Activated T-helper 2 cell treated with anti-CD3 and anti-CD28 coated beads, Interferon-gamma antibody, Interleukin-2, Interleukin-4, amounts not matched to agents 10 μg/mL and 5 μg/mL and 100 μg/mL, durations not matched to agents 14 hours and 24 hours and 36 hours (primary cell): ENCODE measurements around the gene EEIG1. TPM values are rescaled to one million over a fixed set of nuclear protein-coding genes. Genes with fewer than 3 reads are reported as not detected.
A peak's percentile ranks its signal among the peaks of the same experiment; 100 is the strongest.

ENCODE experiments used
- DNase-seq: peaks from one replicate; pipeline ENCODE4 v3.0.0; 2021; ENCODE audit warnings: low spot score
- H3K27ac Mint-ChIP-seq: one replicate; pipeline ENCODE4 v1.8.0; 2021; ENCODE audit warnings: mixed read lengths
- H3K27me3 Mint-ChIP-seq: one replicate; pipeline ENCODE4 v1.8.0; 2021; ENCODE audit warnings: low read depth, mixed read lengths
- H3K36me3 Mint-ChIP-seq: one replicate; pipeline ENCODE4 v1.8.0; 2021; ENCODE audit warnings: low read depth, mixed read lengths
- H3K4me1 Mint-ChIP-seq: one replicate; pipeline ENCODE4 v1.8.0; 2021; ENCODE audit warnings: low read depth, mixed read lengths
- H3K4me3 Mint-ChIP-seq: one replicate; pipeline ENCODE4 v1.8.0; 2021; ENCODE audit warnings: low read depth, mild to moderate bottlenecking, moderate library complexity, mixed read lengths
- H3K9me3 Mint-ChIP-seq: one replicate; pipeline ENCODE4 v1.8.0; 2021; ENCODE audit warnings: mixed read lengths
- intact Hi-C: fragments of 100-400 bp; cut with micrococcal nuclease; formaldehyde crosslinking; loops from one replicate; pipeline ENCODE4 v1.15.1; 2023
- total RNA-seq: library from RNA; stranded (reverse); gene quantifications from 2 replicates; pipeline ENCODE4 v1.2.3, GENCODE V29; 2022

The EEIG1 gene
- total RNA-seq, 1 donor from 2014 or later: 43.8 TPM

- peak overlapping the region; percentile 71 for H3K4me3 Mint-ChIP-seq
Observed at GRCh38 chr9:127968700-127969383, 11.9 kb downstream of the EEIG1 start.

DNA sequence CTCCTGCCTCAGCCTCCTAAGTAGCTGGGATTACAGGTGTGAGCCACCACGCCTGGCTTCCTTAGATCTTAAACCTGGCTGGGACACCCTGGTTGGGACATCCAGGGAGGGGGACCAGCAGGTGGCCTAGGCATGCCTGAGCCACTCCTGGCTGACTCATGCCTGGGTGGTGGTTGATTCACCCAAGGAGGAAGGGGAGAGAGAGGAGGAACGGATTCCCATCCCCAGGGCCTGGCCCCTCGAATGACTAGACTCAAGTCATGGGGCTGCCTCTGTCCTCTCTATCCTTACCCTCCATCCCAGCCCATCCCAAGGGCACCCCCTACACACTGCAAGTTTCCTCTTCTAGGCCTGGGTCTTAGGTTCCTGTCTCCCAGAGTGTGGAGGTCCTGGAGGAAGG lies 12.7 kb downstream of the EEIG1 start:
- no peak for DNase-seq
- H3K36me3 Mint-ChIP-seq: peaks cover 28% of the 10 kb centered on the region
- H3K27ac Mint-ChIP-seq: no peak overlapping the region
- H3K9me3 Mint-ChIP-seq: no peaks in the 10 kb centered on the region
- intact Hi-C loops: no loop called here
- H3K4me3 Mint-ChIP-seq: no peak overlapping the region
- no peaks in the 10 kb centered on the region for H3K27me3 Mint-ChIP-seq
- H3K4me1 Mint-ChIP-seq: peaks cover 77% of the 10 kb centered on the region

More at GRCh38 chr9:127968700-127969383, 11.9 kb downstream of the EEIG1 start:
- no peaks in the 10 kb centered on the region for H3K9me3 Mint-ChIP-seq
- H3K36me3 Mint-ChIP-seq: peaks cover 27% of the 10 kb centered on the region
- DNase-seq: no peak
- intact Hi-C loops: no loop called here
- H3K4me1 Mint-ChIP-seq: peaks cover 78% of the 10 kb centered on the region
- H3K27ac Mint-ChIP-seq: peak overlapping the region; percentile 91
- H3K27me3 Mint-ChIP-seq: no peaks in the 10 kb centered on the region

DNA sequence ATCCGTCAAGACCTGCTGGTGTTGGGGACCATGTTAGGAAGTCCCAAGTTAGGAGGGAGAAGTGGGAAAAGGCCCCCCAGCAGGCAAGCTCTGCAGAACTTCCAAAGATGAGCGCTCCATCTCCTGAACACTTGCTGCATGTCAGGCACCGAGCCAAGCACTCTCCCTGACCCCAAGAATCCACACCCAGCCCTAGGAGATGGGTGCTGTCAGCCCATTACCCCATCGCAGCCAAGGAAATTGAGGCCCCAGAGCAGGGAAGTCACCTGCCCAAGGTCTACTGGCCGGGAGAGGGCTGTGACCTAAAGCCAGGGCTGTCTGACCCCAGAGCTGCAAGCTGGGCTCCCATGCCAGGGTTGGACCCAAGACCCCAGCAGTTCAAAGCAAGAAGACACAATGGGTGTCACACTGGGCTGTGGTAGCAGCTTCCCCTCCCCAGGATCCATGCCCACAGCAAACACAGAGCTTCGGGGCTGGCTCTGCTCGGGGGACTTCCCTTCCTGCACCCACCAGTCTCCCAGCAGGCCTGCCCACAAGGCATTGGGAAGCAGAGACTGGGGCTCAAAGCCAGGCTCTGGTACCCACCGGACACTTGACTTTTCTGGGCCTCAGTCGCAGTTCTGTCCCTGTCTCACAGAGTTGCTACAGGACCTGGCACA lies 13.5 kb downstream of the EEIG1 start:
- H3K36me3 Mint-ChIP-seq: peaks cover 36% of the 10 kb centered on the region
- no peaks in the 10 kb centered on the region for H3K9me3 Mint-ChIP-seq
- intact Hi-C loops: no loop called here
- H3K27ac Mint-ChIP-seq: no peak overlapping the region
- H3K4me1 Mint-ChIP-seq: peaks cover 78% of the 10 kb centered on the region
- H3K27me3 Mint-ChIP-seq: no peaks in the 10 kb centered on the region
- H3K4me3 Mint-ChIP-seq: peak overlapping the region; percentile 4
- DNase-seq: no peak

DNA sequence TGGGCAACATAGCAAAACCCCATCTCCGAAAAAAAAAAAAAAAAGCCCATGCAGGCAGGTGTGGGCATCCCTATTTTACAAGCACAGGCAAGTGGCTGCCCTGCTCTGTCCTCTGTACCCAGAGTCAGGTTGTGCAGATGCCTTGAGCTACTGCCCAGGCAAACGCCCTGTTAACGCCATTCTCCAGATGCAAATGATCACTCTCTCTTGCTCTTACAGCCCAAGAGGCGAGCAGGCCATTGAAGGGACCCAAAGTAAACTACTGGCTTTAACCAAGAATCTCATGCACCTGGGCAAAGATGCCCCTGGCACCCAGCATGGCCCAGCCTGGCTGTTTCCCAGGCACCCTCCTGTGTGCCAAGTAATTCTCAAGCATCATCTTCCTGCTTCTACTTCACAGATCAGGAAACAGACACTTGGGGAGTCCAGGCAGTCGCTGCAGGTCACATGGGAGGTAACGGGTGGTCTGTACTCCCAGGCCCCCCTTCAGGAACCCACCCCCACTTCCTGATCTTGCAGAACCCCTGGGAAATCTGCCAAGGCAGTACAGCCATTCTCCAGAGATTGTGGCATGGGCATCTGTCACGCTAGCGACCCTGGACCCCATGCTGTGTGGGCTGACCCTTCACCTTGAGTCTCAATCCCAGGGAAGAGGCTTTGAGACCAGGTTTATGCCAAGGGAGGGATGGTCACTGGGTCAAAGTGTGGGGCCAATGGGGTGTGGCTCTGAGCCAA lies 14.2 kb downstream of the EEIG1 start:
- DNase-seq: no peak
- intact Hi-C loops: no loop called here
- no peaks in the 10 kb centered on the region for H3K27me3 Mint-ChIP-seq
- H3K27ac Mint-ChIP-seq: no peak overlapping the region
- H3K9me3 Mint-ChIP-seq: no peaks in the 10 kb centered on the region
- peaks cover 40% of the 10 kb centered on the region for H3K36me3 Mint-ChIP-seq
- peaks cover 77% of the 10 kb centered on the region for H3K4me1 Mint-ChIP-seq
- H3K4me3 Mint-ChIP-seq: no peak overlapping the region

- no peak overlapping the region for H3K27ac Mint-ChIP-seq
- H3K4me1 Mint-ChIP-seq: peaks cover 77% of the 10 kb centered on the region
- intact Hi-C loops: no loop called here
- no peaks in the 10 kb centered on the region for H3K9me3 Mint-ChIP-seq
- H3K36me3 Mint-ChIP-seq: peaks cover 47% of the 10 kb centered on the region
- no peaks in the 10 kb centered on the region for H3K27me3 Mint-ChIP-seq
- no peak overlapping the region for H3K4me3 Mint-ChIP-seq
- DNase-seq: no peak
Observed at GRCh38 chr9:127965953-127966352, 14.8 kb downstream of the EEIG1 start.

DNA sequence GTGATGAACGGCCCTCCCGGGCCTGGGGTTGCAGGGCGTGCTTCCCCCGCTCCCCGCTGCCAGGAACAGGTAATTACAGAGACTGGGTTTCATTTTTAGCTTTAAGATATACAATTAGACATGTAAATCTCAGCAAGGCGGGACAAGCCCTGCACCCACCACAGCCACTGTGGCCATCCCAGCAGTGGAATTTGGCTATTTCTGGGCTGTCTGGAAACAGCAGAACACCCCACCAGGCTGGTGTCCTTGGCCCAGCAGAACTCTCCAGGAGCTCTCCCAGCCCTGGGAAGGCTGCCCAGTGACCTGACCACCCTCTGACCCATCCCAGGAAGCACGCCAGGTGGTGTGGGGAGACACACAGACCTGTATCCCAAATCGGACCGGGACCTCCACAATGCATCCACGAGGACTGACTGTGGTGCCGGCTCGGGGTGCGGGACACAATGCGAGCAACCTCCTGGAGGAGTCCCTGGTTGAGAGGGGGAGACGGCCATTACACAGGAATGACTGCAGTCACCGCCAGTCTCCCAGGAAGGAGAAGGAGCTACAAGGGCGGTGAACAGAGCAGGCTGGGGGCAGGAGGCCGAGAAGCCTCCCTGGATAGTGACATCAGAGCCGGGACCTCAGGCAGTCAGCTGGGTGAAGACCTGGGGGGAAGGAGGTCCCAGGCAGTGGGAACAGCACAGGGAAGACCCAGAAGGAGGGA lies 17.3 kb downstream of the EEIG1 start:
- Mint-ChIP-seq H3K4me3 (no peak overlapping the region), H3K4me1 (peaks cover 76% of the 10 kb centered on the region), H3K36me3 (peaks cover 46% of the 10 kb centered on the region), H3K27me3 (no peaks in the 10 kb centered on the region), H3K9me3 (no peaks in the 10 kb centered on the region), H3K27ac (peak overlapping the region; percentile 30)
- DNase-seq: no peak
- intact Hi-C loops: no loop called here

DNA sequence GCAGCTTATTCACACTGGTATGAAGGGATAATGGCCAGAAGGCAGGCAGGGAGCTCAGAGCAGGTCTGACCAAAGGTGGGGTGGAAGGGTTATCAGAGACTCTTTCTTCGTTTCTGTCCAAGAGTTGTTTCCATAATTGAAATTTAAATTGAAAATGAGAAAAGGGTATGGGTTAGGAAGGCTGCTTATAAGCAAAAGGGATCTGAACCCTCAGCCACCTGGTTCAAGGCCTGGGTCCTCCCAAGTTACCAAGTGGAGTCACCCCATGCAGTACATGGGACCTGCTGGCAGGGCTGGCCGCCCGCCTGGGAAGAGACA lies 17.8 kb downstream of the EEIG1 start:
- Mint-ChIP-seq H3K36me3 (peaks cover 48% of the 10 kb centered on the region), H3K4me3 (no peak overlapping the region), H3K27me3 (no peaks in the 10 kb centered on the region), H3K27ac (peak overlapping the region; percentile 11), H3K4me1 (peaks cover 72% of the 10 kb centered on the region), H3K9me3 (no peaks in the 10 kb centered on the region)
- intact Hi-C loops: no loop called here
- no peak for DNase-seq

DNA sequence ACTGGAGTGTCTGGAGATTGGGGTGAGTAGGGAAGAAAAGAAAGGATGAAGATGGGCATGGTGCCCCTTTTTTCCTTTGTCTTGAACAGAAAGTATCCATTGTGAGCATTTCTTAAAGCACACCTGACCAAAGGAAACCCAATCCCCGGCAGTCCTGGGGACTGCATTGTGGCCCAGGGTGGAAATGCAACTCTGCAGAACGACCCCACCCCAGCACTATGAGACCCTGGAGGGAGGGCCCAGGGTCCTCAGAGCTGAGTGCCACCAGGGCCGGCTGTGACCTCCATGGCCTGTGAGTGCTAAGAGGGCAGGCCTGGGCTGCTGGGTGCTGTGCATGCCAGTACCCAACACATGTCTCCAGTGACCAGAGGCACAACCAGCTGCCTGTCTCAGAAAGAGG lies 18.5 kb downstream of the EEIG1 start:
- Mint-ChIP-seq H3K27ac (no peak overlapping the region), H3K4me1 (peaks cover 69% of the 10 kb centered on the region), H3K4me3 (no peak overlapping the region), H3K27me3 (no peaks in the 10 kb centered on the region), H3K36me3 (peaks cover 51% of the 10 kb centered on the region), H3K9me3 (no peaks in the 10 kb centered on the region)
- intact Hi-C loops: no loop called here
- DNase-seq: no peak

DNA sequence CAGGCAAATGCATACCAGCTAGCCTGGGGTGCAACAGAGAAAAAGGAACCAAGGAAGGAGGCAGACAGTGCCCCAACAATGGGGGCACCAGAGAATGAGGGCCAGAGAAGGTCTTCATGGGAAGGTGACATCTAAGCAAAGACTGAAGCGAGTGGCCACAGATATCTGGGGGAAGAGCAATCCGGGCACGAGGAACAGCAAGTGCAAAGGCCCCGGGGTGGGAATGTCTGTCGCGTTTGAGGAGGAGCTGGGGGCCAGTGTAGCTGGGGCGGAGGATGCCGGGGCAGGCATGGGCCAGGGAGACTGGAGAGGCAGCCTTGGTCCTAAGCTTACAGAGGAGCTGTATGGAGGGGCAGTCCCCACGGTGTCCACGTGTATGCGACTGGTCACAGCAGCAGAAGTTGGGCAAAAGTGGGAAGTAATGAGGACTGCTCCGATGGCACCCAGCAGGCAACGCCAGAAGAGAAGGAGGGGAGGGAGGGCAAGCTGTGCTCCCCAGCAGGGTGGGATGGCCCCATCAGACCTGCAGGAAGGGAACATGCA lies 19.1 kb downstream of the EEIG1 start:
- peak overlapping the region; percentile 7 for H3K27ac Mint-ChIP-seq
- peaks cover 51% of the 10 kb centered on the region for H3K36me3 Mint-ChIP-seq
- no peaks in the 10 kb centered on the region for H3K27me3 Mint-ChIP-seq
- DNase-seq: no peak
- H3K4me1 Mint-ChIP-seq: peaks cover 69% of the 10 kb centered on the region
- no peaks in the 10 kb centered on the region for H3K9me3 Mint-ChIP-seq
- intact Hi-C loops: no loop called here
- H3K4me3 Mint-ChIP-seq: no peak overlapping the region

DNA sequence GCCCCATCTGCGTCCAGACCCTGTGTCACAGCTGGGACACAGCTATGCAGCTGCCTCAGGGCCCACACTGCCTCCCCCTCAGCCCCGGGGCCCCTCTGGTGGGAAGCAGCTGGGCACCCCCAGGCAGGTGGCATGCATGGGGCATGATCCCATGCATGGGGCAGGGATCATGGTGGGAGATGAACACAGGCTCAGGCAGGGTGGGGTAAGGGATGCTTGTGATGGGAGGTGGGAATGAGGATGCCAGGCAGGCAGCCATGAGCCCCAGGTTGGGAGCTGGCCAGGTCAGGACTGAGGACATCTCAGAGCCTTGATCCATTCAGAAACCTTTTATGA lies 19.7 kb downstream of the EEIG1 start:
- no peak for DNase-seq
- Mint-ChIP-seq H3K27ac (no peak overlapping the region), H3K36me3 (peaks cover 52% of the 10 kb centered on the region), H3K9me3 (no peaks in the 10 kb centered on the region), H3K27me3 (no peaks in the 10 kb centered on the region), H3K4me3 (no peak overlapping the region), H3K4me1 (peaks cover 66% of the 10 kb centered on the region)
- intact Hi-C loops: no loop called here

DNA sequence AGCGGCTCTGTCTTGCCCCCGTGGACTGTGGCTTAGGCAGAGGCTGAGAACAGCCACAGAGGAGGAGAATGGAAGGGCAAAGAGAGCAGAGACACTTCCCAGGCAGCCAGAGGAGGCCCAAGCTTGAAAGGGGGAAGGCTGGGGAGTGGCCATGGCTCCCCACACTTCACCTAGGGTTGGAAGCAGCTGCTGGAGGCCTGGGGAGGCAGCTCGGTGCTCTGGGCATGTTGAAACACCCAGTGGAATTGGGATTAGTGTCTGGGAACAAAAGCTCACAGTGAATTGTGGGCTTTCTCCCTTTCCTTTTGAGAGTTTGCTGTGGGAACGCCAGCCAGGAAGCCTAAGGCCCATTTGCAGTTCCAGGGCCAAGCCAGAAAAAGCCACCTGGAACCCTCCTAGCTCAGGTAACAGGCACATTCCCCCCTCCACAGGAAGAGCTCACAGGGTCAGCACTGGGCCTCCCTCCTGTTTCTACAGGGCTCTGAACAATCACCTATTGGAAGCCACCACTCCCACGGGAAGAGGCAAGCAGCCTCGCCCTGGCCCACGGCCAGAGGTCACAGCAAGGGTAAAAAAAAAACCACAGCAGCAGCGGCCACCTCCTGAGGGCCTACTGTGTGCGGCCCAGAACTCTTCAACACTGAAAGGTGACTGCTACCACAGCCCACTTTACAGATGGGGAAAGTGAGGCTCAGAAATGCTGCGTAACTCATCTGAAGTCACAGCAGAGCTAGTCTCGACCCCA lies 20.2 kb downstream of the EEIG1 start:
- intact Hi-C loops: no loop called here
- Mint-ChIP-seq H3K36me3 (peaks cover 54% of the 10 kb centered on the region), H3K27ac (peak overlapping the region; percentile 51), H3K4me1 (peaks cover 71% of the 10 kb centered on the region), H3K27me3 (no peaks in the 10 kb centered on the region), H3K4me3 (no peak overlapping the region), H3K9me3 (no peaks in the 10 kb centered on the region)
- no peak for DNase-seq

DNA sequence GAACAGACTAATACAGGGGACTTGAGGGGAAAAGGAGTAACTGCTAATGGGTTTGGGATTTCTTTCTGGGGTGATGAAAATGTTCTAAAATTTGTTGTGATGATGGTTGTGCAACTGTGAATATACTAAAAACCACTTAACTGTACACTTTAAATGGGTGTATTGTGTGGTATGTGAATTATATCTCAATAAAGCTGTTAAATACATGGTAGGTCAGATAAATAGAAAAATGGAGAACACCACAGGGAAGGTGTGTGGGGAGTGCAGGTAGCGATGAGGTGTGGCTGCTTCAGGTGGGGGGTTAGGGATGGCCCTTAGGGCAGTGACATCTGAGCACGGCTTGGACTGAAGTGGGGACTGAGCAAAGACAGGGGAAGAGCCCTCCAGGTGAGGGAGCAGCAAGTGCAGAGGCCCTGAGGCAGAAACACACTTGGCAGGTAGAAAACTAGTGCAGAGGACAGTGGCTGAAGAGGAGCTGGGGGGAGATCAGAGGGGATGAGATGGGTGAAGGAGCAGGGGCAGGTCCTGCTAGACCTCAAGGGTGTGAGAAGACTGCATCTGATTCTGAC lies 20.9 kb downstream of the EEIG1 start:
- no peak for DNase-seq
- Mint-ChIP-seq H3K4me3 (no peak overlapping the region), H3K27ac (peak overlapping the region; percentile 51), H3K9me3 (no peaks in the 10 kb centered on the region), H3K27me3 (no peaks in the 10 kb centered on the region), H3K36me3 (peaks cover 48% of the 10 kb centered on the region), H3K4me1 (peaks cover 69% of the 10 kb centered on the region)
- intact Hi-C loops: no loop called here
